ENCODE measurements around the gene DAP. TPM values are rescaled to one million over a fixed set of nuclear protein-coding genes. Genes with fewer than 3 reads are reported as not detected.
"Not testable (repeated sequence)": the region's sequence is repeated elsewhere in the genome, so short reads cannot be mapped to it uniquely, and the experiment has no call there.

The DAP gene
- total RNA-seq, 1 experiment from 2014 or later = 10.0 TPM

DNA sequence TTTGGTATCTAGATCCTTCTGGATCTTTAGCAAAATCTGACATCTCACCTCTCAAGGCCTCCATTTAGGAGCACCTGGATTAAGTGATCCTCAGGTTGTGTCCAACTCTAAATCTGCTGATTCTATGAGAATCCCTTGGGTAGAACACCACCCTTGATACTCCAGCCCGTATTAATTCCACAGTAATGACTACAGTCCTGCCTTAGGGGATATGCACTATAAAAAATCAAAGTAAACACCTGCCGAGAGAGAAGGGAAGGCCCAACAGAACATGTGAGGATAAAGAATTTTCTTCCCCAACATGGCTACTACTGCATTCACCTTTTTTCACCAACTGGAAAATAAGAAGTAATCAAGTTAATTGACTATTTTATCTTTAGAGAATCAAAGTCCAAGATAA, 27.6 kb downstream of the DAP start:
- Histone ChIP-seq H3K36me3 (no peaks in the 10 kb centered on the region), H3K9me3 (replicated peaks) (no peaks in the 10 kb centered on the region), H3K4me3 (no peak overlapping the region), H3K27me3 (no peaks in the 10 kb centered on the region), H3K27ac (no peak overlapping the region), H3K4me1 (no peaks in the 10 kb centered on the region)
- DNase-seq = no peak

DNA sequence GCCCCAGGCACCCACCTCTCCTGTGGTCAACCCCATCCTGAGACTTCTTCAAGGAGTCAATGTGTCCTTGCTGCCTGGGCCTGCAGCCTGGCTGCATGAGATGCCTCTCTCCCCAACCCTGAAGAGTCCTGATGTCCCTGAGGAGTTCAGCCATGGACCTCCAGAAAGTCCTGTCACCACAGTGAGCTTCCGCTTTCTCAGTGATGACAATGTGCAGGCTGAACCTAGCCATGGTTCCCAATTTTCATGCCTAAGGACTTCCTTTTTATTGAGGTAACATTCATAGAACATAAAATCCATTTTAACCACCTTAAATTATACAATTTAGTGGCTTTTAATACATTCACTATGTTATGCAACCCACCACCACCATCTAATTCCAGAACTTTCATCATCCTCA, 29.1 kb downstream of the DAP start:
- no peaks in the 10 kb centered on the region for H3K36me3 ChIP-seq
- H3K4me1 ChIP-seq = no peaks in the 10 kb centered on the region
- H3K27me3 ChIP-seq = no peaks in the 10 kb centered on the region
- no peak overlapping the region for H3K27ac ChIP-seq
- no peak overlapping the region for H3K4me3 ChIP-seq
- DNase-seq = no peak
- H3K9me3 ChIP-seq (replicated peaks) = no peaks in the 10 kb centered on the region

DNA sequence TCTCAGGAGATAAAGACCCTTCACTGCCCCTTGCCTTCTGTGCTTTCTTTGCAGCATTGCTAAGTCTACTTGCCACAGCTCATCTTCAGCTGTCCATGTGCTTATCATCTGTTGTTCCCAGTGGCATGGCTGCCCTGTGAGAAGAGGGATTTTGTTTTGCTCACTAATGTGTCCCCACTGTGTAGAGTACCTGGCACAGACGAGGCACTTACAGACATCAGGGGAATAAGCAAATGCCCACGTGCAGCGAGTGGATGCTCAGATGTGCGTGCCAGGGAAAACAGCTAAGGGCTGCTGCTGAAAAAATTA, 31.0 kb downstream of the DAP start:
- DNase-seq = no peak
- no peaks in the 10 kb centered on the region for H3K27me3 ChIP-seq
- no peaks in the 10 kb centered on the region for H3K36me3 ChIP-seq
- H3K27ac ChIP-seq = no peak overlapping the region
- no peak overlapping the region for H3K4me3 ChIP-seq
- H3K4me1 ChIP-seq = no peaks in the 10 kb centered on the region
- H3K9me3 ChIP-seq (replicated peaks) = no peaks in the 10 kb centered on the region

DNA sequence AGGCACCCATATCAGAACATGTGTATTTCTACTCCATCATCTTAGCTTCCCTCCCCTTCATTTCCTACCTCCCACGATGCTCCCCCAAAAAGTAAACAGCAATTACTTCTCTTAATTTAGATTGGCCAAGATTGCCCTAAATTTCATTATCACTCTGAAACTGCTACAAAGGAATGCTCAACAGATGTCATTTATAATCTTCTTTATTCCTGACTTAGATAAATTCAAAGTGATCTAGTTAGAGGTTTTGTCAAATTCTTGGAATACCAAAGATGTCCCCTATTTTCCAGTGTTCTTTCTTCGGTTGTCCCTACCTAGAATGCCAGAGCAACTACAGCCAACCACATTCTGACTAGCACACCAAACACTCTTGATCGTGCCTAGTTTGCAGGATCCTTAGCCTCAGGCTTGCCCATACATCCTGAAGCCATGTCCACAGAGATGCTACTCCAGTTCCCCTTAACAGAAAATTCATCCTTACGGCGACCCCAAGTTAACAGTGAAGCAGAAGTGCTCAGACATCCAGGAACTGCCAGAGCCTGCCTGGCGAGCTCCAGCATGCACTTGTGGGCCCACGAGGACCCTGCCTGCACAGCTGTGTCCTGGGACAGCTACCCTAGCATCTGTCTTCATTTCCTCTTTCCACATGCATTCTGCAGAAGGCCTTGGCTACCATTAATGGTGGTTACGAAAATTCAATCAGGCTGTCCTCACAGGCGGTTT, 31.6 kb downstream of the DAP start:
- H3K4me1 ChIP-seq = no peaks in the 10 kb centered on the region
- H3K9me3 ChIP-seq (replicated peaks) = no peaks in the 10 kb centered on the region
- no peak overlapping the region for H3K4me3 ChIP-seq
- H3K36me3 ChIP-seq = no peaks in the 10 kb centered on the region
- H3K27me3 ChIP-seq = no peaks in the 10 kb centered on the region
- no peak for DNase-seq
- no peak overlapping the region for H3K27ac ChIP-seq

DNA sequence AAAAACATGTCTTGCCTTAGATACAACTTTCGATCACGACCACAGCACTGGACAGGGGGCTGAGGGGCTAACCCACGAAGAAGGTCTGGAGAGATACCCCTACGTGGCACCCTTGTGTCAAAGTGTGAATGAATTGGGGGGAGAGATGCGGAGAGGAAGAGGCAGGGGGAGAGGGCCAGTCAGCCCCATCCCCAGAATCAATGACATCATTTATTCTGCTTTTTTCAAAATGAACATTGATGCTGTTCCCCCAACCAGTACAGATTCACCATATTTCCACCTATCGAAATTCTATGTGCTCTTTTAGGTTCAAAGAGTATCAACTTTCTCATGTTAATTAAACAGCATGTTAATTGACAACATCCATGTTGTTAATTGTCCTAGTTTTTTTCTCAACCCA, 32.4 kb downstream of the DAP start:
- no peaks in the 10 kb centered on the region for H3K36me3 ChIP-seq
- no peaks in the 10 kb centered on the region for H3K27me3 ChIP-seq
- no peak overlapping the region for H3K4me3 ChIP-seq
- no peaks in the 10 kb centered on the region for H3K4me1 ChIP-seq
- no peak for DNase-seq
- no peak overlapping the region for H3K27ac ChIP-seq
- no peaks in the 10 kb centered on the region for H3K9me3 ChIP-seq (replicated peaks)

DNA sequence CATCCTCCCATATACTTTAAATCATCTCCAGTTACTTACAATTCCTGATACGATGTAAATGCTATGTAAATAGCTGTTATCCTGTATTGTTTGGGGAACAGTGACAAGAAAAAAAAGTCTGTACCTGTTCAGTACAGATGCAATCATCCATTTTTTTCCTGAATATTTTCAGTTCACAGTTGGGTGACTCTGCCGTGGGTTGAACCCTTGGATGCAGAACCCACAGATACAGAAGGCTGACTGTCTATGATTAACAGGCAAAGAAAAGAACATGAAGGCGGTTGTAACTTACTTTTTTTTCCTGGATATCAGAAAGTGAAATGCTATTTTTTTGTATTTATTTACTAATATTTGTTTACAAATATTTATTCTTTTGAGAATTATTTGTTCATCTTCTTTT, 33.2 kb downstream of the DAP start:
- no peaks in the 10 kb centered on the region for H3K9me3 ChIP-seq (replicated peaks)
- no peaks in the 10 kb centered on the region for H3K4me1 ChIP-seq
- no peaks in the 10 kb centered on the region for H3K36me3 ChIP-seq
- no peak overlapping the region for H3K27ac ChIP-seq
- DNase-seq = no peak
- H3K4me3 ChIP-seq = no peak overlapping the region
- no peaks in the 10 kb centered on the region for H3K27me3 ChIP-seq

DNA sequence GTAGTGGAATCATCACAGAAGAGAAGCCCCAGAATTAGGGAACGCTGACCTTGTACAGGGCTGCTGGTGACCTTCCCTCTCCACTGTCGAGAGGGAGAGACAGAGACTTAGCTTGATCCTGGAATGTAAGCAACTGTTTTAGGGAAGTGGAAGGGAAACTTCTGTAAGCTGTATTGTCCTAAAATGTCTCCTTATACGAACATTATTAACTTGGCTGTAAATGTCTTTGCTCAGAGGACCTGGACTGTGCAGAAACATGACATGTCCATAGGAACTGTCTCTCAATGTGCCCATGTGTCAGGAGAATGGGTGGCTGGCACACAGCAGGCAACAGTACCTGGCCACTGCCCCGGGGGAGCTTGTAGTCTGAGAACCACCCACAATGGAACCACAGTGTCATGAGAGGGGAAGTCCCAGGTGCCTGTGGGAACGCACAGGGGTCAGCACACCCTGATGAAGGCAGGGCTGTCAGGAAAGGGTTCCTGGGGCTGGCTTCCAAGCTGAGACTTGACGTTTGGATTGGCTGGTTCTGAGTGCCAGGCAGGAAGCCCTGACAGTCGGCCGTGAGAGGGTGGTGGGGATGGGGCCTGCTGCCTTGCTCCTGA, 34.0 kb downstream of the DAP start:
- Histone ChIP-seq H3K27ac (no peak overlapping the region), H3K9me3 (replicated peaks) (no peaks in the 10 kb centered on the region), H3K36me3 (no peaks in the 10 kb centered on the region), H3K4me3 (no peak overlapping the region), H3K27me3 (no peaks in the 10 kb centered on the region), H3K4me1 (no peaks in the 10 kb centered on the region)
- no peak for DNase-seq

DNA sequence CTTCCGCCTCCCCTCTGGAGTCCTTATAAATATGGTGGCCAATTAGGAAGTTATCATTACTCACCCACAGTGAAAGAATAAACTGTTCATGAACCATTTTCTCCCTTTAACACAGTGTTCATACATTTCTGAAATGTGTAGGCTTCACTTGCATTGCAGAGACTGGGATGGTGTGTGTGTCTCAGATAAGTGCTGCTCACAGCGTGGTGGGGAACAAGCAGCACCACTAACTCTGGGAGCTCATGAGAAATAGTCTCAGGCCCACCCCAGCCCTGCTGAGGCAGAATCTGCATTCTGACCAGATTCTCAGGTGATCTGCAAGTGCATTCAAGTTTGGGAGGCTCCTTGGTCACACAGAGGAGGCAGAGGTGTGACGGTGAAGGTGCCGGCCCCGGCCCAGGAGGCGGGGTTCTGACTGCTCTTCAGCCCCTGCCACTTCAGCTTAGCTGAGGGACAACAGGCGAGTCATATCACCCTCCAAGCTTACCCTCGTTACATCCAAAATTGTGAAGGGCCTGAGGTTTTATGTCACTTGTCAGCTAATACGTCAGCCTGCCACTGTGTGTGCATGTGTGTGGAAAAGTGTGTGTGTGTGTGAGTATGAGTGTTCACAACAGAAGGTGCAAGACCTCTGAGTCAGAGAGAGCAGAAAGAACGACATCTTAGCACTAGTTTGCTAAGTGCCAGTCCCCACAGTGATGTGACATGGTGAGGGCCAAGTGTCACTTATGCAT, 34.7 kb downstream of the DAP start:
- no peak overlapping the region for H3K27ac ChIP-seq
- no peak overlapping the region for H3K4me3 ChIP-seq
- DNase-seq = no peak
- no peaks in the 10 kb centered on the region for H3K27me3 ChIP-seq
- H3K9me3 ChIP-seq (replicated peaks) = no peaks in the 10 kb centered on the region
- H3K36me3 ChIP-seq = no peaks in the 10 kb centered on the region
- no peaks in the 10 kb centered on the region for H3K4me1 ChIP-seq

DNA sequence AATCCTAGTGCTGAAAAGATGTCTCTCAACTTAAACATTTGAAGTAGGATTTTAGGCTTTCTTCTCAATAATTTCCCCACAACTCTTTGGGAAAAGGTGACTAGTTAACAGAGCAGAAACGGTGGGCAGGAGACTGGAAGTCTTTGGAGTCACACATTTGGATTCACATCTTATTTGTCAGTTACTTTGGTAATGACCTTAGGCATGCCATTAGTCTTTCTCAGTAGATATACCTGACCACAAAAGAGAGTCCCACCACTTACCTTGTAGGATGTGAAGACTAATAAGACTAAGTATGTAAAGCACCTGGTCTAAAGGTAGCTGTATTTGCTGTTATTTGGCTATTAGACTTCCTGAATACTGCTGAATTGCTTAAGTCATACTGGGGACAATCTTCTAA, 35.4 kb downstream of the DAP start:
- Histone ChIP-seq H3K27me3 (no peaks in the 10 kb centered on the region), H3K4me1 (no peaks in the 10 kb centered on the region), H3K36me3 (no peaks in the 10 kb centered on the region), H3K9me3 (replicated peaks) (no peaks in the 10 kb centered on the region), H3K4me3 (no peak overlapping the region), H3K27ac (peak overlapping the region; percentile 31)
- no peak for DNase-seq

DNA sequence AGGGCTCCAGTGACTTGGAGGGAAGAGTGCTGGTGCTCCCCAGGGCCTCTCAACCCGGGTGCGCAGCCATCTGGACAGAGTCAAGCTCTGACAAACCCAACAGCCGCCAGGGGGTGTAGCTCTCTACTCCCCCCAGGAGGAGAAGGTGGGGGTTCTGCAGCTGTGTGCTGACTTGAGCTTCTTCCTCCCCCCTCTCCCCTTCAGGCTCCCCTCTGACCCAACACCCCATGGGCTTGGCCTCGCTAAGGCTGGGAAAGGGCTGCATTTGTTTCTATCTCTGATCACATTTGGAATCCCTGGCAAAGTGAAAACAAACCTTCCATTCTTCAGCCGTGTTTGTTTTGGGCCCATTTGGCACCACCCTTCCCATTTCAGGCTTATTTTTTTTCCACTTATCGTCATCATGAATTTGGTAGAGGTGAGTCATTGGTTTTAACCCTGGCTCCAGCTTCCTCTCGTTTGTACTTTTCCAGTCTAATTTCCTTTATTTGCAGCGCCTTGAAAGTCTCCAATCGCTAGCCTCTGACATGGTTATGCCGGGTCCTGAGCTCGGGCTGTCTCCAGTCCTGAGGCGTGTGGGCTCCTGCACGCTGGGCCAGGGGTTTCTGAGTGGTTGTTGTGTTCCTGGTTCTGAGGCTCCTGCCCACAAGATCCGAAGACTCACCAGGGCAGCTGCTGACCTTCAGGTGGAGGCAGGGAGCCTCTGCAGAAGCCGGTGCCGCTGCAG, 36.1 kb downstream of the DAP start:
- H3K36me3 ChIP-seq = no peaks in the 10 kb centered on the region
- H3K27me3 ChIP-seq = no peaks in the 10 kb centered on the region
- peak; percentile 11 to 14 for DNase-seq
- no peaks in the 10 kb centered on the region for H3K9me3 ChIP-seq (replicated peaks)
- H3K4me1 ChIP-seq = no peaks in the 10 kb centered on the region
- H3K27ac ChIP-seq = peak overlapping the region; percentile 31
- H3K4me3 ChIP-seq = no peak overlapping the region

DNA sequence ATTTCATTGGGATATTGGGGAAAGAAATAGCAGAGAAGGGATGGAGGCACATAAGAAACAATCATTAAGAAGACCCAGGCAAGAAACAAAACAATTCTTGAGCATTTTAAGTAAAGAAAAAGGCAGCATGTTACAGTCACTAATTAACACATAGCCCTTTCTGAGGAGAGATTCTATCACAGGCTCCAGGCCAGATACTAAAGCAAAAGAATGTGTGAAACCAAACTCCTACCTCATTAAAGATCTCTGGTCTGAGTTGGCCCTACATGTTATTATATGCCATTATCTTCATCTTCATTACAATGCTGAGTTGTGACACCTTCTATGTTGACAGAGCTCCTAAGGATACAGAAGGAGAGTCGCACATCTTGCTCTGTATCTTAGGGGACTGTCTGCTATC, 37.5 kb downstream of the DAP start:
- Histone ChIP-seq H3K4me3 (no peak overlapping the region), H3K9me3 (replicated peaks) (no peaks in the 10 kb centered on the region), H3K4me1 (no peaks in the 10 kb centered on the region), H3K36me3 (no peaks in the 10 kb centered on the region), H3K27ac (no peak overlapping the region), H3K27me3 (no peaks in the 10 kb centered on the region)
- DNase-seq = no peak

DNA sequence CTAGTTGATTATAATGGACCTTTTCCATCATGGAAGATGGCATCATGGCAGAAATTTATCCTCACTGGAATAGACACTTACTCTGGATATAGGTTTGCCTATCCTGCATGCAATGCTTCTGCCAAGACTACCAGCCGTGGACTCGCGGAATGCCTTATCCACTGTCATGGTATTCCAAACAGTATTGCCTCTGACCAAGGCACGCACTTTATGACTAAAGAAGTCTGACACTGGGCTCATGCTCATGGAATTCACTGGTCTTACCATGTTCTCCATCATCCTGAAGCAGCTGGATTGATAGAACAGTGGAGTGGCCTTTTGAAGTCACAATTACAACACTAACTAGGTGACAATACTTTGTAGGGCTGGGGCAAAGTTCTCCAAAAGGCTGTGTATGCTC, 40.3 kb downstream of the DAP start:
- DNase-seq; H3K27ac ChIP-seq; H3K4me3 ChIP-seq; H3K4me1 ChIP-seq; H3K27me3 ChIP-seq; H3K9me3 ChIP-seq (replicated peaks); H3K36me3 ChIP-seq: not testable (repeated sequence)

DNA sequence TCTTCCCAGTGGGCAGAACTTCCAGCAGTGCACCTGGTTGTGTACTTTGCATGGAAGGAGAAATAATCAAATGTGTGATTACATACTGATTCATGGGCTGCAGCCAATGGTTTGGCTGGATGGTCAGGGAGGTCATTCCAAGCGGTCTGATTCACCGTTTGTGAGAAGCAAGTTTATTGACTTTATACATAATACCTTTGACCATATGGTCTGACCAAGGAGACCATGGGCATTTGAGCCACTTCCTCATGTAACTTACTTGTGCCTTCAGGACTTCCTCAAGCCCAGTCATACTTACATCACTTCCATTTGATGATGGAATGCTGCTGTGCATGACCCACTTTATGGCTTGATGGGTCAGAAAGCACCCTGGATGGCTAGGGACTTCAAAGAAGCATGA, 41.1 kb downstream of the DAP start:
- no peak for DNase-seq
- H3K36me3 ChIP-seq = no peaks in the 10 kb centered on the region
- no peak overlapping the region for H3K4me3 ChIP-seq
- no peaks in the 10 kb centered on the region for H3K27me3 ChIP-seq
- no peak overlapping the region for H3K27ac ChIP-seq
- H3K4me1 ChIP-seq = no peaks in the 10 kb centered on the region
- no peaks in the 10 kb centered on the region for H3K9me3 ChIP-seq (replicated peaks)

DNA sequence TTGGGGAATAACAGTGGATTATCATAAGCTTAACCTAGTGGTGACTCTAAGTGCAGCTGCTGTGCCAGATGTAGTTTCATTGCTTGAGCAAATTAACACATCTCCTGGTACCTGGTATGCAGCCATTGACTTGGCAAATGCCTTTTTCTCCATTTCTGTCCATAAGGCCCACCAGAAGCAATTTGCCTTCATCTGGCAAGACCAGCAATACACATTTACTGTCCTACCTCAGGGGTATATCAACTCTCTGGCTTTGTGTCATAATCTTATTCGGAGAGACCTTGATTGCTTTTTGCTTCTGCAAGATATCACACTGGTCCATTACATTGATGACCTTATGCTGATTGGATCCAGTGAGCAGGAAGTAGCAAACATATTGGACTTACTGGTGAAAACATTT, 42.4 kb downstream of the DAP start:
- not testable (repeated sequence) for DNase-seq; H3K36me3 ChIP-seq; H3K4me3 ChIP-seq; H3K27ac ChIP-seq; H3K4me1 ChIP-seq; H3K9me3 ChIP-seq (replicated peaks); H3K27me3 ChIP-seq

DNA sequence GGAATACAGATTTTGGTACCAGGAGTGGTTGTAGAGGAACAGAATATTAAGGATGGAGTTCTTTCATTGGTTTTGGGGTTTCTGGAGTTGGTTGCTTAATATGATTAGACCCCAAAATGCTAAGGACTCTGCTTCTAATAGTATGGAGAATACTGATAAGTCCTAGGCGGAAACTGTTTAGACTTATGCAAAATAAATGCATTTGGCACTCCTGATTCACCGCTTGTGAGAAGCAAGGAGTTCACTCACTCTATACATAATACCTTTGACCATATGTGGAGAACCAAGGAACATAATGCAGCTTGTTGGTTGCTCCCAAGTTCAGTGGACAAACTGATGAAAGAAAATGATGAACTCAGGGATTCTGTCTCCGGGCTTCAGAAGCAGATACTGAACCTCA, 44.2 kb downstream of the DAP start:
- H3K9me3 ChIP-seq (replicated peaks); H3K27me3 ChIP-seq; H3K36me3 ChIP-seq; H3K27ac ChIP-seq; DNase-seq; H3K4me3 ChIP-seq; H3K4me1 ChIP-seq: not testable (repeated sequence)
